Endothelial cell of umbilical vein (primary cell): ENCODE measurements around the gene SH3RF1. TPM values are rescaled to one million over a fixed set of nuclear protein-coding genes. Genes with fewer than 3 reads are reported as not detected.

Source experiments
- BruUV-seq: library from RNA; stranded (reverse); fragments of 400-500 nt; replicated peaks from 2 replicates; lab custom pipeline; 2021; lab: Mats Ljungman, UMichigan
- CTCF ChIA-PET: fragments of 300-600, 350-600 bp; sonication (Branson Sonifier 250); formaldehyde crosslinking; loops from one replicate; lab custom pipeline; 2021; ENCODE audit warnings: antibody characterized with exemption, inconsistent platforms; lab: Charles Lee
- POLR2A ChIA-PET: fragments of 300-600, 350-600 bp; sonication (Branson Sonifier 250); formaldehyde crosslinking; loops from one replicate; lab custom pipeline; 2021; ENCODE audit warnings: antibody characterized with exemption, inconsistent platforms; lab: Charles Lee
- DNase-seq: peaks from one replicate; pipeline ENCODE4 v3.0.0-alpha.2; 2011; ENCODE audit warnings: low read depth, low spot score
- FAIRE-seq: peaks from 2 replicates; lab custom pipeline; 2011; peaks lifted over from hg19 to GRCh38; lab: Jason Lieb, UNC
- H2AFZ ChIP-seq: 2 replicates; pipeline ENCODE4 v1.6.0; 2012; ENCODE audit warnings: low read depth, low read length, control low read depth, inconsistent platforms
- H3K27ac ChIP-seq: 2 replicates; pipeline ENCODE4 v1.5.1; 2011; ENCODE audit warnings: low read depth, mild to moderate bottlenecking, control low read depth, low read length, moderate library complexity; ENCODE audit not compliant: insufficient read depth
- H3K27me3 ChIP-seq, 2 experiments: 2 replicates each; pipeline versions ENCODE4 v1.6.0 to v1.6.1; 2011; ENCODE audit warnings: low read length in 2 of 2, mixed read lengths in 1 of 2; ENCODE audit not compliant: control insufficient read depth in 2 of 2, insufficient read depth in 2 of 2
- H3K36me3 ChIP-seq, 2 experiments: 2 replicates in 1 of 2; 3 replicates in 1 of 2; pipeline ENCODE4 v1.5.1; 2011; ENCODE audit warnings: low read length in 2 of 2, mild to moderate bottlenecking in 1 of 2, moderate library complexity in 1 of 2; ENCODE audit not compliant: control insufficient read depth in 2 of 2, insufficient read depth in 2 of 2; ENCODE audit errors: extremely low read depth in 1 of 2
- H3K4me1 ChIP-seq: 3 replicates; pipeline ENCODE4 v1.5.1; 2011; ENCODE audit warnings: mild to moderate bottlenecking, low read length; ENCODE audit not compliant: control insufficient read depth, insufficient read depth; ENCODE audit errors: extremely low read depth
- H3K4me2 ChIP-seq: 2 replicates; pipeline ENCODE4 v1.6.1; 2011; ENCODE audit warnings: low read length, control low read depth, mixed read lengths; ENCODE audit not compliant: insufficient read depth
- H3K4me3 ChIP-seq, 3 experiments: fragments of 200-600 bp in 1 of 3; sonication (generic), shearing (Covaris generic) in 1 of 3; replicated peaks in 1 of 3; 2 replicates each; pipeline ENCODE4 v1.5.1; 2011 to 2016; ENCODE audit warnings: control low read depth in 3 of 3, low read length in 3 of 3, mild to moderate bottlenecking in 2 of 3, inconsistent platforms in 1 of 3, low read depth in 1 of 3, moderate library complexity in 1 of 3; ENCODE audit not compliant: insufficient read depth in 1 of 3
- H3K79me2 ChIP-seq: 2 replicates; pipeline ENCODE4 v1.6.0; 2012; ENCODE audit warnings: low read length, inconsistent platforms; ENCODE audit not compliant: control insufficient read depth, insufficient read depth
- H3K9ac ChIP-seq: replicated peaks from 2 replicates; pipeline ENCODE3; 2011; ENCODE audit warnings: low read length, control low read depth; ENCODE audit not compliant: insufficient read depth; ENCODE audit errors: extremely low read depth
- H3K9me1 ChIP-seq: replicated peaks from 3 replicates; pipeline ENCODE4 v1.6.0; 2011; ENCODE audit warnings: mild to moderate bottlenecking, low read length; ENCODE audit not compliant: control insufficient read depth, insufficient read depth; ENCODE audit errors: extremely low read depth
- H3K9me3 ChIP-seq: replicated peaks from 2 replicates; pipeline ENCODE4 v1.5.1; 2012; ENCODE audit warnings: low read length, inconsistent platforms; ENCODE audit not compliant: control insufficient read depth, insufficient read depth
- H4K20me1 ChIP-seq: replicated peaks from 2 replicates; pipeline ENCODE3; 2011; ENCODE audit warnings: mild to moderate bottlenecking, low read length; ENCODE audit not compliant: control insufficient read depth, insufficient read depth; ENCODE audit errors: extremely low read depth
- EZH2 ChIP-seq: IDR thresholded peaks from 2 replicates; pipeline ENCODE4 v1.6.1; 2012; ENCODE audit warnings: borderline replicate concordance, low read depth, mild to moderate bottlenecking, moderate library complexity, low read length, inconsistent platforms; ENCODE audit not compliant: severe bottlenecking
- FOS ChIP-seq: IDR thresholded peaks from 2 replicates; pipeline ENCODE4 v1.6.1; 2011; ENCODE audit warnings: mild to moderate bottlenecking, low read length, moderate library complexity, borderline replicate concordance; ENCODE audit not compliant: insufficient read depth
- GATA2 ChIP-seq: IDR thresholded peaks from 2 replicates; pipeline ENCODE4 v1.7.0; 2011; ENCODE audit warnings: low read depth, mild to moderate bottlenecking, moderate library complexity, mixed read lengths, low read length; ENCODE audit not compliant: insufficient read length, insufficient read depth
- JUN ChIP-seq: IDR thresholded peaks from 2 replicates; pipeline ENCODE4 v1.6.1; 2011; ENCODE audit warnings: borderline replicate concordance, low read depth; ENCODE audit not compliant: insufficient read length, insufficient read depth
- MYC ChIP-seq: IDR thresholded peaks from one replicate; pipeline ENCODE4 v1.6.1; 2011; ENCODE audit warnings: mild to moderate bottlenecking, low read depth, low read length
- POLR2A ChIP-seq: IDR thresholded peaks from 2 replicates; pipeline ENCODE4 v1.6.1; 2012; ENCODE audit warnings: low read depth, mild to moderate bottlenecking, control low read depth, low read length
- POLR2AphosphoS5 ChIP-seq: IDR thresholded peaks from 2 replicates; pipeline ENCODE4 v1.6.1; 2012; ENCODE audit warnings: low read depth, mild to moderate bottlenecking, control low read depth, low read length, moderate library complexity; ENCODE audit not compliant: insufficient read depth
- dilution Hi-C: fragments of 300-500 bp; cut with MboI; formaldehyde crosslinking; loops from one replicate; pipeline ENCODE4 v1.15.0; 2019; ENCODE audit warnings: low sequenced_read_pairs; ENCODE audit not compliant: extremely low pct_ligation_motif_present
- intact Hi-C: fragments of 100-400 bp; cut with micrococcal nuclease; formaldehyde crosslinking; loops from one replicate; pipeline ENCODE4 v1.10.0; 2022
- polyA plus RNA-seq, 4 experiments: library from polyadenylated mRNA; depleted of rRNA in 3 of 4; stranded (reverse) in 3 of 4; unstranded in 1 of 4; fragments of >200 nt; gene quantifications; 2 replicates each; pipeline versions ENCODE4 v1.2.1 to v1.2.3, GENCODE V29; 2011 to 2012; ENCODE audit warnings: missing spikeins in 1 of 4
- total RNA-seq: library from RNA; stranded (reverse); gene quantifications from 2 replicates; pipeline ENCODE4 v1.2.3, GENCODE V29; 2021
- TF ChIP-seq, protein P1 (sequence below), 2 donors: IDR thresholded peaks; 1 replicate in 1 of 2; 2 replicates in 1 of 2; pipeline ENCODE4 v1.5.1; 2011; ENCODE audit warnings: low read length in 2 of 2, mild to moderate bottlenecking in 2 of 2, moderate library complexity in 2 of 2, control low read depth in 1 of 2, inconsistent platforms in 1 of 2, low read depth in 1 of 2; ENCODE audit not compliant: insufficient read depth in 1 of 2; ENCODE audit errors: extremely low read depth in 1 of 2
- TF ChIP-seq, protein P2 (sequence below): IDR thresholded peaks from 2 replicates; pipeline ENCODE4 v1.6.1; 2011; ENCODE audit not compliant: insufficient read depth, insufficient read length

Gene SH3RF1
- total and polyA plus RNA-seq, 2 donors (not counting 3 experiments of a cell fraction or from before 2014, with no cell fraction given) = 16.2 to 24.9 TPM

GRCh38 chr4:169220854-169221411 is 49.8 kb downstream of the SH3RF1 start:
- FAIRE-seq (no peak), DNase-seq (no peak)
- dilution Hi-C loops = no loop called here
- TF ChIP-seq EZH2 (no peak), JUN (no peak), POLR2A (no peak), POLR2AphosphoS5 (no peak), MYC (no peak), GATA2 (no peak), FOS (no peak)
- TF ChIP-seq, protein P1, sequence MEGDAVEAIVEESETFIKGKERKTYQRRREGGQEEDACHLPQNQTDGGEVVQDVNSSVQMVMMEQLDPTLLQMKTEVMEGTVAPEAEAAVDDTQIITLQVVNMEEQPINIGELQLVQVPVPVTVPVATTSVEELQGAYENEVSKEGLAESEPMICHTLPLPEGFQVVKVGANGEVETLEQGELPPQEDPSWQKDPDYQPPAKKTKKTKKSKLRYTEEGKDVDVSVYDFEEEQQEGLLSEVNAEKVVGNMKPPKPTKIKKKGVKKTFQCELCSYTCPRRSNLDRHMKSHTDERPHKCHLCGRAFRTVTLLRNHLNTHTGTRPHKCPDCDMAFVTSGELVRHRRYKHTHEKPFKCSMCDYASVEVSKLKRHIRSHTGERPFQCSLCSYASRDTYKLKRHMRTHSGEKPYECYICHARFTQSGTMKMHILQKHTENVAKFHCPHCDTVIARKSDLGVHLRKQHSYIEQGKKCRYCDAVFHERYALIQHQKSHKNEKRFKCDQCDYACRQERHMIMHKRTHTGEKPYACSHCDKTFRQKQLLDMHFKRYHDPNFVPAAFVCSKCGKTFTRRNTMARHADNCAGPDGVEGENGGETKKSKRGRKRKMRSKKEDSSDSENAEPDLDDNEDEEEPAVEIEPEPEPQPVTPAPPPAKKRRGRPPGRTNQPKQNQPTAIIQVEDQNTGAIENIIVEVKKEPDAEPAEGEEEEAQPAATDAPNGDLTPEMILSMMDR (IDR thresholded peaks at IDR 0.05; ENCODE audit: extremely low read depth in 1 of 2, insufficient read depth in 1 of 2, low read depth in 1 of 2, low read length in 2 of 2) = no peak
- TF ChIP-seq, protein P2, sequence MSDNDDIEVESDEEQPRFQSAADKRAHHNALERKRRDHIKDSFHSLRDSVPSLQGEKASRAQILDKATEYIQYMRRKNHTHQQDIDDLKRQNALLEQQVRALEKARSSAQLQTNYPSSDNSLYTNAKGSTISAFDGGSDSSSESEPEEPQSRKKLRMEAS = no peak
- Histone ChIP-seq H3K4me1 (peaks cover 23% of the 10 kb centered on the region), H3K27ac (no peak overlapping the region), H2AFZ (no peak overlapping the region), H3K27me3 (no peaks in the 10 kb centered on the region), H3K9me1 (no peaks in the 10 kb centered on the region), H3K4me3 (no peak overlapping the region), H4K20me1 (no peaks in the 10 kb centered on the region), H3K9ac (no peak overlapping the region), H3K79me2 (peaks cover 73% of the 10 kb centered on the region), H3K4me2 (no peak overlapping the region), H3K9me3 (no peaks in the 10 kb centered on the region), H3K36me3 (peaks cover 0 to 4% of the 10 kb centered on the region in 2 experiments)
- ChIA-PET POLR2A (no interaction called here), CTCF (interaction anchor here (1.3 kb wide), 1 partner anchor 49 kb away, joined by 3 read pairs; no protein-coding TSS in a partner anchor)
- intact Hi-C loops = no loop called here
- no TSS peak for BruUV-seq
